ENCODE data around the gene ABHD8.

Gene ABHD8

GRCh38 chr19:17303167-17303939, at the start of gene ABHD8:
TSS of gene ABHD8 (minus strand) at chr19:17303425. CDS start at chr19:17301616, 1,809 bp downstream.
- peak; percentile 46 for DNase-seq (ENCODE audit: low read depth)

- no peak for DNase-seq (ENCODE audit: low read depth)
Measured at GRCh38 chr19:17352608-17353280, 49.5 kb upstream of the ABHD8 start.

GRCh38 chr19:17351815-17352435, 48.7 kb upstream of the ABHD8 start:
- no peak for DNase-seq (ENCODE audit: low read depth)

- no peak for DNase-seq (ENCODE audit: low read depth)
Measured at GRCh38 chr19:17348700-17349099, 45.5 kb upstream of the ABHD8 start.

- no peak for DNase-seq (ENCODE audit: low read depth)
Measured at GRCh38 chr19:17347877-17348276, 44.7 kb upstream of the ABHD8 start.

GRCh38 chr19:17347361-17347760, 44.1 kb upstream of the ABHD8 start:
- no peak for DNase-seq (ENCODE audit: low read depth)

- DNase-seq (ENCODE audit: low read depth): no peak
Measured at GRCh38 chr19:17346109-17346671, 43.0 kb upstream of the ABHD8 start.

GRCh38 chr19:17341845-17342244, 38.6 kb upstream of the ABHD8 start:
- no peak for DNase-seq (ENCODE audit: low read depth)

- DNase-seq (ENCODE audit: low read depth): no peak
Measured at GRCh38 chr19:17341386-17341785, 38.2 kb upstream of the ABHD8 start.

GRCh38 chr19:17340871-17341357, 37.7 kb upstream of the ABHD8 start:
- DNase-seq (ENCODE audit: low read depth): no peak

GRCh38 chr19:17340302-17340870, 37.2 kb upstream of the ABHD8 start:
- DNase-seq (ENCODE audit: low read depth): no peak

- no peak for DNase-seq (ENCODE audit: low read depth)
Measured at GRCh38 chr19:17339088-17339741, 36.0 kb upstream of the ABHD8 start.

GRCh38 chr19:17338433-17339078, 35.3 kb upstream of the ABHD8 start:
- DNase-seq (ENCODE audit: low read depth): no peak

- DNase-seq (ENCODE audit: low read depth): no peak
Measured at GRCh38 chr19:17337675-17338432, 34.6 kb upstream of the ABHD8 start.

- peak; percentile 92 for DNase-seq (ENCODE audit: low read depth)
Measured at GRCh38 chr19:17336872-17337674, 33.8 kb upstream of the ABHD8 start, which contains the start of gene GTPBP3. TSS of gene GTPBP3 (plus strand) at chr19:17337553. CDS start at chr19:17337612, 59 bp downstream.

GRCh38 chr19:17335575-17335974, 32.4 kb upstream of the ABHD8 start:
- no peak for DNase-seq (ENCODE audit: low read depth)

GRCh38 chr19:17334414-17335409, 31.5 kb upstream of the ABHD8 start, which contains the start of gene ANO8:
TSS of gene ANO8 (minus strand) at chr19:17334855. CDS start at chr19:17334670, 185 bp downstream.
- DNase-seq (ENCODE audit: low read depth): peak; percentile 96

All from GM04503 (cell line).